HG03457 (cell line): ENCODE results near the gene ZNF853.
"Not testable (repeated sequence)": the region's sequence is repeated elsewhere in the genome, so short reads cannot be mapped to it uniquely, and the experiment has no call there.

Experiments used
- ATAC-seq: cut with Tn5 transposase; IDR thresholded peaks from one replicate; pipeline ENCODE4 v1.9.1; 2021; ENCODE audit warnings: moderate number of reproducible peaks; ENCODE audit not compliant: unreplicated experiment

Gene ZNF853

GRCh38 chr7:6650521-6651011 is 35.2 kb downstream of the ZNF853 start:
- no peak for ATAC-seq

- no peak for ATAC-seq
Measured at GRCh38 chr7:6651851-6652445, 36.5 kb downstream of the ZNF853 start.

- no peak for ATAC-seq
Measured at GRCh38 chr7:6652446-6653011, 37.1 kb downstream of the ZNF853 start.

GRCh38 chr7:6653071-6654003 is 37.9 kb downstream of the ZNF853 start:
- no peak for ATAC-seq

GRCh38 chr7:6654113-6654841 is 38.9 kb downstream of the ZNF853 start:
- ATAC-seq, result no peak

- no peak for ATAC-seq
Measured at GRCh38 chr7:6654842-6655610, 39.6 kb downstream of the ZNF853 start.

- no peak for ATAC-seq
Measured at GRCh38 chr7:6655636-6656385, 40.4 kb downstream of the ZNF853 start.

GRCh38 chr7:6656413-6656812 is 41.0 kb downstream of the ZNF853 start:
- ATAC-seq, result no peak

GRCh38 chr7:6658618-6659345 is 43.4 kb downstream of the ZNF853 start:
- no peak for ATAC-seq

- not testable (repeated sequence) for ATAC-seq
Measured at GRCh38 chr7:6670851-6671250, 55.4 kb downstream of the ZNF853 start.
